ENCODE results near the gene RABEP2.
A peak's percentile ranks its signal among the peaks of the same experiment; 100 is the strongest.

The RABEP2 gene

GRCh38 chr16:28880589-28880915 is 44.5 kb downstream of the RABEP2 start (continued):
- TF ChIP-seq CSRNP3 (CRISPR knock-in tag; IDR thresholded peaks at IDR 0.05) (no peak), RARB (CRISPR knock-in tag; IDR thresholded peaks at IDR 0.05) (no peak), ZFP3 (CRISPR knock-in tag; IDR thresholded peaks at IDR 0.05) (no peak), ESRRG (CRISPR knock-in tag; IDR thresholded peaks at IDR 0.05) (no peak), ZNF8 (CRISPR knock-in tag; IDR thresholded peaks at IDR 0.05) (no peak)

GRCh38 chr16:28879841-28880588 is 45.0 kb downstream of the RABEP2 start:
- peak; percentile 92 for ATAC-seq
- TF ChIP-seq PATZ1 (CRISPR knock-in tag; IDR thresholded peaks at IDR 0.05; ENCODE audit: borderline replicate concordance) (no peak), CREB5 (CRISPR knock-in tag; IDR thresholded peaks at IDR 0.05; ENCODE audit: low read depth) (no peak), CSRNP3 (CRISPR knock-in tag; IDR thresholded peaks at IDR 0.05) (no peak), BACH2 (CRISPR knock-in tag; IDR thresholded peaks at IDR 0.05; ENCODE audit: borderline replicate concordance) (no peak), ISL1 (CRISPR knock-in tag; IDR thresholded peaks at IDR 0.05) (no peak), ZFP3 (CRISPR knock-in tag; IDR thresholded peaks at IDR 0.05) (no peak), POU6F1 (CRISPR knock-in tag; IDR thresholded peaks at IDR 0.05; ENCODE audit: borderline replicate concordance, low read depth) (no peak), ZC3H10 (CRISPR knock-in tag; IDR thresholded peaks at IDR 0.05) (no peak), SNAI2 (CRISPR knock-in tag; IDR thresholded peaks at IDR 0.05) (no peak), ZFP30 (CRISPR knock-in tag; IDR thresholded peaks at IDR 0.05) (no peak), ZNF70 (CRISPR knock-in tag; IDR thresholded peaks at IDR 0.05) (no peak), GLIS3 (CRISPR knock-in tag; IDR thresholded peaks at IDR 0.05) (no peak), RARB (CRISPR knock-in tag; IDR thresholded peaks at IDR 0.05) (no peak), TSHZ2 (CRISPR knock-in tag; IDR thresholded peaks at IDR 0.05) (no peak)

GRCh38 chr16:28879261-28879840 is 45.7 kb downstream of the RABEP2 start:
- TF ChIP-seq ZFP3 (CRISPR knock-in tag; IDR thresholded peaks at IDR 0.05) (no peak), PATZ1 (CRISPR knock-in tag; IDR thresholded peaks at IDR 0.05; ENCODE audit: borderline replicate concordance) (peak; percentile 41; the same call in 1 of the 2 replicates)
- ATAC-seq, result peak; percentile 71
